ENCODE results near the gene SEMA3E. TPM values are rescaled to one million over a fixed set of nuclear protein-coding genes. Genes with fewer than 3 reads are reported as not detected.

Gene SEMA3E
- total and polyA plus RNA-seq, 7 donors: 0.04 to 0.46 (median 0.27) TPM

GRCh38 chr7:83339907-83340306 is 309.0 kb downstream of the SEMA3E start:
- Histone ChIP-seq H3K27me3 (ENCODE audit: insufficient read depth in 3 of 3, low read length in 2 of 3) (no peaks in the 10 kb centered on the region), H3K9me3 (no peaks in the 10 kb centered on the region), H3K27ac (no peak overlapping the region), H3K4me3 (no peak overlapping the region), H3K36me3 (ENCODE audit: insufficient read depth in 1 of 2, low read depth in 1 of 2) (no peaks in the 10 kb centered on the region), H3K4me1 (no peaks in the 10 kb centered on the region)
- 43 to 53% (median 46%) methylated on average over 2 of the region's 2 CpGs for WGBS, 3 donors
- ATAC-seq (no peak), DNase-seq (no peak)
- intact Hi-C loops (cut with DNase I): no loop called here
- no peak for TF ChIP-seq CTCF (IDR thresholded peaks at IDR 0.05)

GRCh38 chr7:83338277-83338950 is 310.5 kb downstream of the SEMA3E start:
- 81 to 86% (median 82%) methylated on average over 4 of the region's 4 CpGs for WGBS, 3 donors
- no peak overlapping the region for H3K27ac ChIP-seq
- intact Hi-C loops (cut with DNase I): no loop called here
- H3K36me3 ChIP-seq (ENCODE audit: insufficient read depth in 1 of 2, low read depth in 1 of 2): no peaks in the 10 kb centered on the region
- TF ChIP-seq CTCF (IDR thresholded peaks at IDR 0.05): no peak
- no peaks in the 10 kb centered on the region for H3K9me3 ChIP-seq
- H3K27me3 ChIP-seq (ENCODE audit: insufficient read depth in 3 of 3, low read length in 2 of 3): no peaks in the 10 kb centered on the region
- H3K4me1 ChIP-seq: no peaks in the 10 kb centered on the region
- DNase-seq (no peak), ATAC-seq (no peak)
- no peak overlapping the region for H3K4me3 ChIP-seq

GRCh38 chr7:83337050-83337449 is 311.9 kb downstream of the SEMA3E start:
- DNase-seq (no peak), ATAC-seq (no peak)
- no peaks in the 10 kb centered on the region for H3K9me3 ChIP-seq
- no peaks in the 10 kb centered on the region for H3K36me3 ChIP-seq (ENCODE audit: insufficient read depth in 1 of 2, low read depth in 1 of 2)
- no peaks in the 10 kb centered on the region for H3K27me3 ChIP-seq (ENCODE audit: insufficient read depth in 3 of 3, low read length in 2 of 3)
- no peak overlapping the region for H3K4me3 ChIP-seq
- no peak overlapping the region for H3K27ac ChIP-seq
- TF ChIP-seq CTCF (IDR thresholded peaks at IDR 0.05): no peak
- intact Hi-C loops (cut with DNase I): no loop called here
- 58 to 70% (median 59%) methylated on average over 2 of the region's 2 CpGs for WGBS, 3 donors
- H3K4me1 ChIP-seq: no peaks in the 10 kb centered on the region

- Histone ChIP-seq H3K27me3 (ENCODE audit: insufficient read depth in 3 of 3, low read length in 2 of 3) (no peaks in the 10 kb centered on the region), H3K4me1 (no peaks in the 10 kb centered on the region), H3K27ac (no peak overlapping the region), H3K4me3 (no peak overlapping the region), H3K36me3 (ENCODE audit: insufficient read depth in 1 of 2, low read depth in 1 of 2) (no peaks in the 10 kb centered on the region), H3K9me3 (no peaks in the 10 kb centered on the region)
- DNase-seq (no peak), ATAC-seq (no peak)
- WGBS, 3 donors: 55 to 72% (median 59%) methylated on average over 2 of the region's 2 CpGs
- intact Hi-C loops (cut with DNase I): no loop called here
- no peak for TF ChIP-seq CTCF (IDR thresholded peaks at IDR 0.05)
Measured at GRCh38 chr7:83326223-83326622, 322.7 kb downstream of the SEMA3E start.

GRCh38 chr7:83325083-83325482 is 323.9 kb downstream of the SEMA3E start:
- no peak for ATAC-seq
- Histone ChIP-seq H3K27ac (no peak overlapping the region), H3K9me3 (no peaks in the 10 kb centered on the region), H3K36me3 (ENCODE audit: insufficient read depth in 1 of 2, low read depth in 1 of 2) (no peaks in the 10 kb centered on the region), H3K4me1 (no peaks in the 10 kb centered on the region), H3K27me3 (ENCODE audit: insufficient read depth in 3 of 3, low read length in 2 of 3) (no peaks in the 10 kb centered on the region), H3K4me3 (no peak overlapping the region)
- DNase-seq: no peak
- no peak for TF ChIP-seq CTCF (IDR thresholded peaks at IDR 0.05)
- intact Hi-C loops (cut with DNase I): no loop called here
- 96 to 97% (median 96%) methylated on average over 5 of the region's 5 CpGs for WGBS, 3 donors

All from psoas muscle (tissue), 8 donors.